Suprapubic skin (tissue), 4 donors: ENCODE data around the gene TARBP1.

ENCODE experiments used
- CTCF ChIP-seq, 2 donors: fragments of 200-600 bp in 1 of 2; fragments of 450-650 bp in 1 of 2; sonication (generic) in 1 of 2; IDR thresholded peaks; one replicate each; pipeline ENCODE4 v1.5.1; 2016 to 2019; ENCODE audit warnings: antibody characterized with exemption in 2 of 2, mild to moderate bottlenecking in 1 of 2, moderate library complexity in 1 of 2
- POLR2A ChIP-seq, 2 donors: fragments of 450-650 bp; IDR thresholded peaks; one replicate each; pipeline ENCODE4 v1.6.1; 2017; ENCODE audit warnings: antibody characterized with exemption in 2 of 2, mild to moderate bottlenecking in 2 of 2, moderate library complexity in 2 of 2
- POLR2AphosphoS5 ChIP-seq, 3 donors: sonication (generic); formaldehyde crosslinking; IDR thresholded peaks; one replicate each; pipeline ENCODE4 v1.6.1; 2017; ENCODE audit warnings: antibody characterized with exemption in 3 of 3

GRCh38 chr1:234468580-234468979, 10.4 kb downstream of the TARBP1 start:
- TF ChIP-seq POLR2A (IDR thresholded peaks at IDR 0.05) (no peak), CTCF (IDR thresholded peaks at IDR 0.05) (no peak), POLR2AphosphoS5 (IDR thresholded peaks at IDR 0.05) (no peak)
